ENCODE data around the gene CELF4.

Gene CELF4

DNA sequence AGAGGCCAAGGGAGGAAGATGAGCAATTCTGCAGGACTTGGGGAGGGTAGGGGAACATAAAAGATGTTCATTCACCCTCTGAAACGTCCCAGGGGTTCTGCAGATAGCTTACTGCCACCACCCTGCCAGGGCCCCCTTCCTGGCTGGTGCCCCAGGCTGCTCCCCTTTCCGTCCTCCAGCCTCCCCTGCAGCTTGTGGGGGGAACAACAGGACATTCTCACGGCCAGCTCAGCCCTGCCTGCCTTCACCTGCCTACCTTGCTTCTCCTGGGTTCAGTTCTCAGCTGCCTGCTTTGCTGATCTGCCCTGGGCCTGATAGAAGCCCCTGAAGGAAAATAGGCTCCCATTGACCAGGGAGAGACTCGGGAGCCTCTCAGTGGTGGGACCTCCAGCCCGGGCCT is 251.1 kb downstream of the CELF4 start:
- TF ChIP-seq, protein P1, sequence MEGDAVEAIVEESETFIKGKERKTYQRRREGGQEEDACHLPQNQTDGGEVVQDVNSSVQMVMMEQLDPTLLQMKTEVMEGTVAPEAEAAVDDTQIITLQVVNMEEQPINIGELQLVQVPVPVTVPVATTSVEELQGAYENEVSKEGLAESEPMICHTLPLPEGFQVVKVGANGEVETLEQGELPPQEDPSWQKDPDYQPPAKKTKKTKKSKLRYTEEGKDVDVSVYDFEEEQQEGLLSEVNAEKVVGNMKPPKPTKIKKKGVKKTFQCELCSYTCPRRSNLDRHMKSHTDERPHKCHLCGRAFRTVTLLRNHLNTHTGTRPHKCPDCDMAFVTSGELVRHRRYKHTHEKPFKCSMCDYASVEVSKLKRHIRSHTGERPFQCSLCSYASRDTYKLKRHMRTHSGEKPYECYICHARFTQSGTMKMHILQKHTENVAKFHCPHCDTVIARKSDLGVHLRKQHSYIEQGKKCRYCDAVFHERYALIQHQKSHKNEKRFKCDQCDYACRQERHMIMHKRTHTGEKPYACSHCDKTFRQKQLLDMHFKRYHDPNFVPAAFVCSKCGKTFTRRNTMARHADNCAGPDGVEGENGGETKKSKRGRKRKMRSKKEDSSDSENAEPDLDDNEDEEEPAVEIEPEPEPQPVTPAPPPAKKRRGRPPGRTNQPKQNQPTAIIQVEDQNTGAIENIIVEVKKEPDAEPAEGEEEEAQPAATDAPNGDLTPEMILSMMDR (IDR thresholded peaks at IDR 0.05; ENCODE audit: insufficient read depth, low read length, poor library complexity, severe bottlenecking): no peak
- TF ChIP-seq EZH2phosphoT487 (conservative IDR thresholded peaks at IDR 0.05; ENCODE audit: low read length): no peak
- H3K27ac ChIP-seq (ENCODE audit: low read depth, low read length): no peak overlapping the region
- H3K79me2 ChIP-seq (ENCODE audit: insufficient read depth, low read length): no peaks in the 10 kb centered on the region
- H3K9me2 ChIP-seq (replicated peaks; ENCODE audit: insufficient read depth, low read length): no peaks in the 10 kb centered on the region
- H3K4me3 ChIP-seq (ENCODE audit: insufficient read depth, low read length, poor library complexity, severe bottlenecking): no peak overlapping the region
- H3K27me3 ChIP-seq (ENCODE audit: low read length): no peaks in the 10 kb centered on the region
- H3K36me3 ChIP-seq (ENCODE audit: low read length): no peaks in the 10 kb centered on the region
- H3F3A ChIP-seq (ENCODE audit: insufficient read depth): no peaks in the 10 kb centered on the region
- H3K9ac ChIP-seq (ENCODE audit: low read length): no peak overlapping the region
- H4K20me1 ChIP-seq (ENCODE audit: low read depth, low read length): no peaks in the 10 kb centered on the region
- no peak overlapping the region for H2AFZ ChIP-seq (ENCODE audit: low read depth, low read length, severe bottlenecking)
- no peaks in the 10 kb centered on the region for H3K9me3 ChIP-seq (ENCODE audit: insufficient read depth, low read length)
- no peak overlapping the region for H3K4me2 ChIP-seq (ENCODE audit: low read depth, low read length, poor library complexity, severe bottlenecking)

DNA sequence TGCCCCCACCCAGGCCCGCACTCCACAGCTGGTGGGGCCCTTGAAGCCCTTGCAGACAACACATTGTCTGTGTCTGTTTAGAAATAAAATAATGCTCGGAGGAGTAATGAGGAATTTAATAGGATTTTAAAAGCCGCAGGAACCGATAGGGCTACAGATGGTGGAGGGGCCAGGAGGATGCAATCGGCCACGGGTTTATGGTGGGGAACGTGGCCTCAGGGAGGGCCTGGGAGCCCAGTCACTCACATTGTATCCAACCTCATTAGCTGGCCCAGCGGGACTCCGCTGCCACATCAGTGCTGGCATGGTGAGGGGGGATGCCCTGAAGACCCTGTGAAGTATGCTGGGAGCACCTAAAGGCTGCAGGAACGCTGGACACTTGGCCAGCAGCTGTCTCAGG is 252.0 kb downstream of the CELF4 start:
- H3K27ac ChIP-seq (ENCODE audit: low read depth, low read length): no peak overlapping the region
- H3K36me3 ChIP-seq (ENCODE audit: low read length): no peaks in the 10 kb centered on the region
- TF ChIP-seq, protein P1 (IDR thresholded peaks at IDR 0.05; ENCODE audit: insufficient read depth, low read length, poor library complexity, severe bottlenecking): no peak
- no peak for TF ChIP-seq EZH2phosphoT487 (conservative IDR thresholded peaks at IDR 0.05; ENCODE audit: low read length)
- H3K9me2 ChIP-seq (replicated peaks; ENCODE audit: insufficient read depth, low read length): no peaks in the 10 kb centered on the region
- H3K9ac ChIP-seq (ENCODE audit: low read length): no peak overlapping the region
- no peak overlapping the region for H2AFZ ChIP-seq (ENCODE audit: low read depth, low read length, severe bottlenecking)
- no peak overlapping the region for H3K4me2 ChIP-seq (ENCODE audit: low read depth, low read length, poor library complexity, severe bottlenecking)
- H3F3A ChIP-seq (ENCODE audit: insufficient read depth): no peaks in the 10 kb centered on the region
- H3K9me3 ChIP-seq (ENCODE audit: insufficient read depth, low read length): no peaks in the 10 kb centered on the region
- H3K27me3 ChIP-seq (ENCODE audit: low read length): no peaks in the 10 kb centered on the region
- H4K20me1 ChIP-seq (ENCODE audit: low read depth, low read length): no peaks in the 10 kb centered on the region
- H3K79me2 ChIP-seq (ENCODE audit: insufficient read depth, low read length): no peaks in the 10 kb centered on the region
- no peak overlapping the region for H3K4me3 ChIP-seq (ENCODE audit: insufficient read depth, low read length, poor library complexity, severe bottlenecking)

DNA sequence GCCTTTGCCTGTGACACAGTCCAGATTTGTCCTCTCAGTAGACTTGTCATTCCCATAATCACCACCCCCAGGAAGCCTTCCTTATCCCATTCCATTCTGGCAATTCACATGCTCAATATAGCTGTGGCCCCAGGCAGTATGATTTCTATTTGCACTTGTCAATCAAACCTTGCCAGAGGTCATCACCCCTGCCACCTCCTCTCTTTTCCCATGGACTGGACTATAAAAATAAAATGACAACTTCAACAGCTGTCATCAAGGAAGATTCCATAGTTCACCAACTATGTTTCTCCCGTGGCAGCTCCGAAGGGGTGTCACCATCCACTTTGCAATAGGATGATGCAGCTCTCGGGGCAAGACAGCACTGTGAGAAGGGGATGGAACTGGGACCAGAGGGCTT is 255.7 kb downstream of the CELF4 start:
- Histone ChIP-seq H3K27me3 (ENCODE audit: low read length) (no peaks in the 10 kb centered on the region; the same call in 1 of the 2 replicates), H3K9me2 (replicated peaks; ENCODE audit: insufficient read depth, low read length) (no peaks in the 10 kb centered on the region), H4K20me1 (ENCODE audit: low read depth, low read length) (no peaks in the 10 kb centered on the region), H3K9ac (ENCODE audit: low read length) (no peak overlapping the region), H3K36me3 (ENCODE audit: low read length) (no peaks in the 10 kb centered on the region), H3K9me3 (ENCODE audit: insufficient read depth, low read length) (no peaks in the 10 kb centered on the region), H3K79me2 (ENCODE audit: insufficient read depth, low read length) (no peaks in the 10 kb centered on the region), H2AFZ (ENCODE audit: low read depth, low read length, severe bottlenecking) (no peak overlapping the region), H3K4me3 (ENCODE audit: insufficient read depth, low read length, poor library complexity, severe bottlenecking) (no peak overlapping the region), H3F3A (ENCODE audit: insufficient read depth) (no peaks in the 10 kb centered on the region), H3K27ac (ENCODE audit: low read depth, low read length) (no peak overlapping the region), H3K4me2 (ENCODE audit: low read depth, low read length, poor library complexity, severe bottlenecking) (no peak overlapping the region)
- no peak for TF ChIP-seq EZH2phosphoT487 (conservative IDR thresholded peaks at IDR 0.05; ENCODE audit: low read length)
- TF ChIP-seq, protein P1 (IDR thresholded peaks at IDR 0.05; ENCODE audit: insufficient read depth, low read length, poor library complexity, severe bottlenecking): no peak
